GM19023 (cell line): Measurements from ENCODE around the gene ARHGAP25.

Experiments
- ATAC-seq: cut with Tn5 transposase; IDR thresholded peaks from one replicate; pipeline ENCODE4 v1.9.1; 2021; ENCODE audit warnings: mild to moderate bottlenecking, moderate library complexity; ENCODE audit not compliant: unreplicated experiment

ARHGAP25 gene

DNA sequence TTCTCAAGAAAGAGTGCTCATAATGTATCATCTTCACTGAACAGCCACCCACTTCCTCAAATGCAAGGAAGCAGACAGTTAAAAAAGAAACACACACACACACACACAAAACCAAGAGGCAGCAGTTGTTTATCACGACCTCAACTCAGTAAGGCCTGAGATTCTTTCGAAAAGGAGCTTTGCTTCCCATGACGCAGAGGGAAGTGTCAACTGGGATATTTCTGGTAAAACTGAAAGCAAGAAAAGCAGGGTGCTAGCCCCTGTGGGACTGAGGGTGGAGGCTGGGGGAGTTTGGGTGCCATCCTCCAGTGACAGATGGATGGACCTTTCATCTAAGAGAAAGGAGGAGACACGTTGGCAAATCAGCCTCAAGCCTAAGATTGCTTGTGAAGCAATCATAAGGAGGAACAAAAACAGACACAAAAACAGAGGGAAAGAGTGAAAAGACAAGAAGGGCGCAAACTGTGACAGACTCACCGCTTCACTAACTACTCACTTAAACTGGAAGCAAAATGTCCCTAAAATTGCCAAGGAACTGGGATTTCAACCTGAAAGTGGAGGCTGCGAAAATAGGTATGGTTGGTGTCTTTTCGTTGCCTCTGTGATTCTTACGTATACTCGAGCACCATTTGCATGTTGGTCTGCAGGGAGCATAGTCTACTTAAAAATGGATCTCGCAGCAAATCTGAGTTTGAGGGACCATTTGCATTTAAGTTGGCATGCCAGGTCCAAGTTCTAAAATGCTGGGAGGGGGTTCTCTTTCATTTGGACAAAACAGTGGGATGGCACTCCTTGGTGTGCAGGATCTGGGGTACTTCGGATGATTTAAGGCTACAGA lies at the start of gene ARHGAP25:
ARHGAP25 (plus strand) TSS at position 124 of the 838 bp plus-strand sequence; CDS start at position 513, 389 bp downstream.
- ATAC-seq = peak; percentile 43

DNA sequence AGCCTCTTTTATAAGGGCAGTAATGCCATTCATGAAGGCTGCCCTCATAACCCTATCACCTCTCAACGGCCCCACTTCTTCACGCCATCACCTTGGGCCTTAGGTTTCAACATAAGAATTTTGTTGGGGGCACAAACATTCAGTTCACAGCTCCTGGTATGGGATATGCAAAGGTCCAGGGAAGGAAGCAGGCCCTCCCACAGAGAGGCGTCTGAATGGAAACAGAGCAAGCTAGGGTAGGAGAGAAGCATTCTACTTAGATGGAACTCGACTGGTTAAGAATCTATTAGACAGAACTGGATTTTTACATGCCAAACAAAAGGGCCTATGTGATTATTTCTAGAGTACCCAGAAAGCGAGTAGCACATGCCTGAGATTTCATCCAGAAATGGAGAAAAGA lies 48.4 kb upstream of the ARHGAP25 start:
- no peak for ATAC-seq

- no peak for ATAC-seq
Measured at GRCh38 chr2:68687018-68687417, 47.6 kb upstream of the ARHGAP25 start.

GRCh38 chr2:68689553-68690537 lies 44.8 kb upstream of the ARHGAP25 start:
- peak; percentile 91 for ATAC-seq

DNA sequence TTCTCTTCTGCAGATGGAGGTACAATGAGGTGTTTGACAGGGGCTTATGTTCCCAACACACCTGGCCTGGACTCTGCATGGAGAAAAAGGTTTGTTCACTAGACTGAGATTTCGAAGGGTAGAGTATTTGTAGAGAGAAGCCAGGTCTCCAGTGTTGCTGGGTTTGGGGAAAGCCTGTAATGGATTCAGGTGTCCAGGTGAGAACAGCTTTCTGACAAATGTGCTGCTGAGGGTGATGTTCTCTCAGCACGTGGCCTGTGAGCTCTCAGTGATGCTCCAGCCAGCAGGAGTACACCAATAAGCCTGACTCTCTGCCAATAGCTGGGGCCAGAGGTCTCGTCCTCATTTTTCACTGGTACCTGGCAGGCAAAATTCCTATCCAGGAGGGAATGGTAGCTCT lies 43.8 kb upstream of the ARHGAP25 start:
- no peak for ATAC-seq

DNA sequence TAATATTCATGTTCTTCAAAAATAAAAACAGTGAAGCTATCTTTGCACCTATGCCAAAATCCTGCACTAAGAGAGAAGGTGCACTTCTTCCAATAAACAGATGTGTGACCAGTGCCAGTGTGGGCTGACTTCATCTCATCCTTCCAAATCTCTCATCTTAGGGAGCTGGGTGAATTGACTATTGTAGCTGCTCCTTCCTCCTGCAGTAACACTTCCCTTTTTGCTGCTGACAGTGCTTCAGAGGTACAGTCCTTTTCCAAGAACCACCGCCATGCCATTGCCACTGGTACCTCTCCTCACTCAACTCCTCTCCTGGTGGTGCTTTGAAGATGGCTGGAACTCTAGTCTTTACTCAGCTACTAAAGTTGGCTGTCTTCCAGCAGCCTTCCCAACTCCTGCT lies 42.1 kb upstream of the ARHGAP25 start:
- no peak for ATAC-seq

- ATAC-seq = no peak
Measured at GRCh38 chr2:68693951-68694350, 40.7 kb upstream of the ARHGAP25 start.

GRCh38 chr2:68695971-68696370 lies 38.6 kb upstream of the ARHGAP25 start:
- no peak for ATAC-seq

DNA sequence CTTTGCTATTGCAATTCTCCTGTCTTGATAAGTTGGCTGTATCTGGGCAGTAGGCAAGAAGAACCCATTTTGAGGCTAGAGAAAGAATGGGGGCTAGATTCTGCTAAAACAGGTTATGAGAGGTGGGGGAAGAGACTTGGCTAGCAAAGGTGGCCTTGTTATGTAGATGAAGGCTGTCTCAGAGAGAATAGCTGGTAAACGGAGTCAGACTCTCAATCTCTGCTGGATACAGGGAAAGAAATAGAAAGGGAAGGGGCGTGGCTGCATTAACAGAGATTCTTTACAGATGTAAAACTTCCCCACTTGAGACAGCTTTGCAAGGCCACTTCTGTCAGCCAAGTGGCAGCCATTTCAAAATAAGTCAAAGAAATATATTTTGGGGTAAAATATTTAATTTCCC lies 38.1 kb upstream of the ARHGAP25 start:
- no peak for ATAC-seq

- ATAC-seq = no peak
Measured at GRCh38 chr2:68698567-68699377, 35.8 kb upstream of the ARHGAP25 start.

- no peak for ATAC-seq
Measured at GRCh38 chr2:68700560-68700959, 34.1 kb upstream of the ARHGAP25 start.

DNA sequence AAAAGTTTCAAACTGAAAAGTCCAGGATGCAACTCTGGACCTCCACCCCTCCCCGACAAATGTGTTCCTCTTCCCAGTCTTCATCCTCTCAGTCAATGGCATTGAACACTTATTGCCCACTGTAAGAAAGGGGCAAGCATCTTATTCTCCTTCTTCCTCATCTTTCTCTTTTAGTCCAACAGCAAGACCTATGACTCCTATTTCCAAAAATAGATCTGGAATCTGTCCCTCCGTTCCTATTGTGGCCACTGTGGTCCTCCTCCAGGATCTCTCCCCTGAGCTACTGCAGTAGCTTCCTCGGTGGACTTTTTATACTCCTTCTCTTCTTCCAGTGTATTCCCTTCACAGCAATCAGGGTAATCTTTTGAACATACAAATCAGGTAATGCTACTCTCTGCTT lies 28.0 kb upstream of the ARHGAP25 start:
- no peak for ATAC-seq

- no peak for ATAC-seq
Measured at GRCh38 chr2:68708629-68709028, 26.0 kb upstream of the ARHGAP25 start.

DNA sequence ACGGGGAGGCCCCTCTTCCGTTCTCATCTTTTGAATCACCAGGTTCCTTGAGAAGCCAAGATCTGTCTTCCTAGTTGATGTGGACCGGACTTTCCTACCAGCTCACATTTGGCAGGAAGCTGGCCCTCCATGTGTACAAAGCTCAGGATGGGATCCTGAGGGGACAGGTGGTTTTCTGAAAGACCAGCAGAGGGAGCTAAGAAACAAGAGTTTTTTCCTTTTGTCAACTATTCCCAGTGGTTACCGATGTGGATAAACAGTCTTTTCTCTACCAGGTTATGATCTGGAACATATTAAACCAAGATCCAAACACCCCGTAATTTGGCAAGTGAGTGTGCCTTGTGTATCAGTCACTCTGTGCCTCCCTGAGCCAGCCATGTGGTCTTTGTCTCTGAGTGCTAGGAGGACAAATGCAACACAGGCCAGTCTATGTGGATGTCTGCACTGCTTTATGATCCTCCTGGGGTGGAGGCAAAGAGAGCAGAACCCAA lies 25.1 kb upstream of the ARHGAP25 start:
- no peak for ATAC-seq

GRCh38 chr2:68710336-68710735 lies 24.3 kb upstream of the ARHGAP25 start:
- no peak for ATAC-seq

DNA sequence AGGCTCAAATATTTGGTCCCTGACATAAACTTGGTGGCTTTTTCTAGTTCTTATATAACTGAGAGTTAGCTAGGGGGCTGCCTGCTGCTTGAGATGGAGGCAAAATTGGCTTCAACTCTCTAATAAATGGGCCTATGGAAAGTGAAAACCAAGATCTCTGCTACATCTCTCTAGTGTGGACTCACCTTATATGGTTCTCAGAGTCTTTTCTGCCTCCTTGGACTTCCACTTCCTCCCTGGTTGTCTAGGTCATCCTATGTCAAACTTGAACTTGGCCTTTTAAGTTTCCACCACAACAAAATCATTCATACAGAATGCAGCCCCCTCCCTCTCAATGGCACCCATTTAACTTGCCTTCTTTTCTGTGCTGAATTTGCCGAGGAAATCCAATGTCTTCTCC lies 23.9 kb upstream of the ARHGAP25 start:
- no peak for ATAC-seq

GRCh38 chr2:68714866-68715265 lies 19.7 kb upstream of the ARHGAP25 start:
- ATAC-seq = peak; percentile 78

DNA sequence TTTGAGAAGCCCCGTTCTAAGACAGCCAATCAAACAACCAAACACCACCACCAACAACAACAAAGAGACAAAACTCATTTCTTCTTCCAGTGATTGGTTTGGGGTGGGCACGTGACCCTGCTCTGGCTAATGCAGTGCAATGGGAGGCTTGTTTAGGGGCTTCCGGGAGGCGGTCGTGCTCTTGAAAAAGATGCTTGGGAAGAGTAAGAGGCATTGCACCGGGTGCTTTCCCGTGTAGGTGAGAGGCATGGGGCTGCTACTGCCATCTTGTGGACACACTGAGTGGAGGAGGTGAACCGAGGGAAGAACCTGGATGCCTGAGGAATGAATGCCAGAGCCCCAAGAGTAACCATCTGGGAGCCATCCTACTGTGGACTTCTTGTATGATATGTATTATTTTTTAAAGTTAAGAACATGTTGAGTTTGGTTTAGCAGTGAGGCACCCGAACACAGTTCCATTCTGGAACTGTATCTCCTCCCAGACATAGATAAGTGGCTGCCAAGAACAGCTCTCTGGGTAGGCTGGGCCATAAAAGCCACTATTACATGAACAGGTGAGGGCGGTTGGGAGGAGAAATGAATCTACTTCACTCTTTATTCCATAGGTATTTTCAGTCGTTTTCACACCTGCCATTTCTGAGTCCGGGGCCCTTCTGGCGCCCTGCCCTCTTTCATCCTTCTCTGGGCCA lies 19.1 kb upstream of the ARHGAP25 start:
- ATAC-seq = no peak

DNA sequence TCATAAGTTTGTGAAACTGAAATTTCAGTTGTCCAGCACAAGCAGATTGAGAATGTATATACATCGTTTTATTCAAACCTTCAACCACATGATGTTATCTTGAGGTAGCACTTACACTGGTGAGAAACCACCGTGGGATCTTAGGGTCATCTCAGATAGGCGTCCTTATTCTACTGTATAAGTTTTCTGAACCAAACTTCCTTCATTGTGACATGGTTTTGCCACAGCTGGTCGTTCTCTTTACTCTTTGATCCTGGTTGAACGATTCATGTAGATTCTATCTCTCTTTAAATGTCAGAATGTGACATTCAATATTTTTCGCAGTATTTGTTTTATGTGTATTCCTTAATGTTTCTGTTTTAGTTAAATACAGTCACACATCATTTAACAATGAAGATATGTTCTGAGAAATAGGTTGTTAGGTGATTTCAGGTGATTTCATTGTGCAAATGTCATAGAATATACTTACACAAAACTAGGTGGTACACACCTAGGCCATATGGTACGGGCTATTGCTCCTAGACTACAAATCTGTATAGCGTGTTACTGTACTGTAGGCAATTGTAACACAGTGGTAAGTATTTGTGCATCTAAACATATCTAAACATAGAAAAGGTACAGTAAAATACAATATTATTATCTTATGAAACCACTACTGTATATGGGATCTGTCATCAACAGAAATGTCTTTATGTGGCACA lies 17.9 kb upstream of the ARHGAP25 start:
- ATAC-seq = no peak

DNA sequence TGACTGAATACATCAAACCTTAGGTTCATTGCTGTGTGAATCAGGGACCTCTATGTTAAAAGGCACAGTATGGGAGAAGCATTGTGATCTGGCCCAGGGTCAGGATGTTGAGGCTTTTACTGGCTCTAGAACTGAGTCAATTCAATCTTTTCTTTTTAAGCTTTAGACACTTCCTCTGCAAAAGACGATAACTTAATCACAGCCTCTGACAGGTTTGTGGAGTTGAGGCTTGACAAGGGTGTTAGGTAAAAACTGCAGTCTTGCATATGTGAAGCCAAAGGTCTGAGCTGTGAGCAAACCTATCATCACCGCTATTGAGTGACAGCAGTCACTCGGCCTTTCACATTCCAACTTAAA lies 17.3 kb upstream of the ARHGAP25 start:
- ATAC-seq = no peak
